DND-41 (cell line): Measurements from ENCODE around the gene DYRK1A.

ENCODE experiments used
- ATAC-seq: fragments of 200-7000 bp; cut with Tn5 transposase; 3 replicates; pipeline ENCODE4 v1.9.1; 2021; ENCODE audit warnings: low read depth; ENCODE audit not compliant: insufficient read depth
- DNase-seq: peaks from one replicate; pipeline ENCODE4 v3.0.0-alpha.2; 2020
- H2AFZ ChIP-seq: 2 replicates; pipeline ENCODE4 v1.6.0; 2012; ENCODE audit warnings: low read depth, low read length
- H3K27ac ChIP-seq: 2 replicates; pipeline ENCODE4 v1.5.1; 2012; ENCODE audit warnings: low read length, inconsistent platforms
- H3K27me3 ChIP-seq: fragments of 200-600 bp; sonication (generic); 2 replicates; pipeline ENCODE4 v1.6.0; 2012; ENCODE audit warnings: low read length, mild to moderate bottlenecking, inconsistent platforms; ENCODE audit not compliant: insufficient read depth, poor library complexity
- H3K36me3 ChIP-seq: 2 replicates; pipeline ENCODE4 v1.5.1; 2012; ENCODE audit warnings: low read length, inconsistent platforms; ENCODE audit not compliant: insufficient read depth
- H3K4me1 ChIP-seq: 2 replicates; pipeline ENCODE4 v1.5.1; 2012; ENCODE audit warnings: mild to moderate bottlenecking, low read length; ENCODE audit not compliant: insufficient read depth
- H3K4me2 ChIP-seq: 2 replicates; pipeline ENCODE4 v1.6.0; 2012; ENCODE audit warnings: mild to moderate bottlenecking, moderate library complexity, low read length, inconsistent platforms; ENCODE audit not compliant: insufficient read depth
- H3K4me3 ChIP-seq, 2 experiments: fragments of 200-600 bp in 1 of 2; shearing (Covaris generic) in 1 of 2; 2 replicates each; pipeline ENCODE4 v1.5.1; 2012 to 2016; ENCODE audit warnings: inconsistent platforms in 2 of 2, low read length in 2 of 2, mild to moderate bottlenecking in 2 of 2, low read depth in 1 of 2, moderate library complexity in 1 of 2
- H3K79me2 ChIP-seq: 2 replicates; pipeline ENCODE4 v1.6.0; 2012; ENCODE audit warnings: low read length, inconsistent platforms; ENCODE audit not compliant: insufficient read depth
- H3K9ac ChIP-seq: 2 replicates; pipeline ENCODE4 v1.6.0; 2012; ENCODE audit warnings: low read depth, mild to moderate bottlenecking, inconsistent platforms, low read length, moderate library complexity
- H3K9me3 ChIP-seq: 2 replicates; pipeline ENCODE4 v1.5.1; 2012; ENCODE audit warnings: low read length, moderate library complexity, mild to moderate bottlenecking, inconsistent platforms; ENCODE audit not compliant: insufficient read depth, severe bottlenecking
- H4K20me1 ChIP-seq: 2 replicates; pipeline ENCODE4 v1.6.0; 2012; ENCODE audit warnings: low read length; ENCODE audit not compliant: insufficient read depth
- EZH2 ChIP-seq: IDR thresholded peaks from 3 replicates; pipeline ENCODE4 v1.6.1; 2012; ENCODE audit warnings: borderline replicate concordance, low read depth, mild to moderate bottlenecking, moderate library complexity, low read length, inconsistent platforms; ENCODE audit not compliant: severe bottlenecking
- TF ChIP-seq, protein P1 (sequence below): IDR thresholded peaks from 2 replicates; pipeline ENCODE4 v1.5.1; 2012; ENCODE audit warnings: borderline replicate concordance, low read length, moderate library complexity, mild to moderate bottlenecking; ENCODE audit not compliant: poor library complexity, severe bottlenecking; ENCODE audit errors: extremely low read depth

Gene DYRK1A

DNA sequence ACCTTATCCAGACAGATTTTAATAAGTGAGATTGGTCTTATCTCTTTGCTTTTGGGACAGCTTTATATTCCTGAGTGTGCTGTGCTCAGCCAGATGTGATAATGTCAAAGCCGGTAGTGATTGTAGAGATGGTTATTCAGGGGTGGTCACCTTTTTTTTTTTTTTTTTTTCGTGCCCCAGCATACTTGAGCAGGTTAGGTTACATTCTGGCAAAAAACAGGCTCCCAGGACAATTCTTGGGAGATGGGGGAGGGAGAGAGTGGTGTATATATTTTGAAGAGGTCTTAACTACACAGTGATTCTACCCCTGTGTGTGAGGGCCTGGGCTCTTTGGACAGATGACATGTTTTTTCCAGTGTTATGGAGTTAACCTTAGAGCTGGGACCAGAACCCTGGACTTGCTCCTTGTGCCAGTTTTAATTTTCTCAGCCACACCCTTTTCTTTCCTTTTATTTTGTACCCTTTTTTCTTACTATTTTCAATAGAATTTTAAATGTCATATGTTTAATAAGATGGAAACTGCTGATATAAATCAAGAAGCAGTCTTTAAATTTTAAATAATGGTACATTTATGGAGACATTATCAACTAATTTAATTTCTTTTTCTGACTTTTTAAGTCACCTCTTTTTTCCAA is 88.4 kb downstream of the DYRK1A start:
- Histone ChIP-seq H3K36me3 (peaks cover 33% of the 10 kb centered on the region), H3K4me2 (no peak overlapping the region), H3K27ac (no peak overlapping the region), H3K4me1 (no peaks in the 10 kb centered on the region), H3K27me3 (no peaks in the 10 kb centered on the region), H3K4me3 (no peak overlapping the region), H4K20me1 (peaks cover 78% of the 10 kb centered on the region), H3K9me3 (no peaks in the 10 kb centered on the region), H2AFZ (no peak overlapping the region), H3K9ac (no peak overlapping the region), H3K79me2 (peaks cover 100% of the 10 kb centered on the region)
- DNase-seq (no peak), ATAC-seq (no peak)
- no peak for TF ChIP-seq EZH2
- TF ChIP-seq, protein P1, sequence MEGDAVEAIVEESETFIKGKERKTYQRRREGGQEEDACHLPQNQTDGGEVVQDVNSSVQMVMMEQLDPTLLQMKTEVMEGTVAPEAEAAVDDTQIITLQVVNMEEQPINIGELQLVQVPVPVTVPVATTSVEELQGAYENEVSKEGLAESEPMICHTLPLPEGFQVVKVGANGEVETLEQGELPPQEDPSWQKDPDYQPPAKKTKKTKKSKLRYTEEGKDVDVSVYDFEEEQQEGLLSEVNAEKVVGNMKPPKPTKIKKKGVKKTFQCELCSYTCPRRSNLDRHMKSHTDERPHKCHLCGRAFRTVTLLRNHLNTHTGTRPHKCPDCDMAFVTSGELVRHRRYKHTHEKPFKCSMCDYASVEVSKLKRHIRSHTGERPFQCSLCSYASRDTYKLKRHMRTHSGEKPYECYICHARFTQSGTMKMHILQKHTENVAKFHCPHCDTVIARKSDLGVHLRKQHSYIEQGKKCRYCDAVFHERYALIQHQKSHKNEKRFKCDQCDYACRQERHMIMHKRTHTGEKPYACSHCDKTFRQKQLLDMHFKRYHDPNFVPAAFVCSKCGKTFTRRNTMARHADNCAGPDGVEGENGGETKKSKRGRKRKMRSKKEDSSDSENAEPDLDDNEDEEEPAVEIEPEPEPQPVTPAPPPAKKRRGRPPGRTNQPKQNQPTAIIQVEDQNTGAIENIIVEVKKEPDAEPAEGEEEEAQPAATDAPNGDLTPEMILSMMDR = no peak

GRCh38 chr21:37455504-37455911 is 88.9 kb downstream of the DYRK1A start:
- Histone ChIP-seq H3K4me1 (peaks cover 4% of the 10 kb centered on the region; the same call in 1 of the 2 replicates), H4K20me1 (peaks cover 78% of the 10 kb centered on the region), H3K27me3 (no peaks in the 10 kb centered on the region), H3K36me3 (peaks cover 32% of the 10 kb centered on the region), H3K79me2 (peaks cover 100% of the 10 kb centered on the region), H3K9me3 (no peaks in the 10 kb centered on the region), H3K4me3 (no peak overlapping the region), H3K9ac (no peak overlapping the region), H3K4me2 (no peak overlapping the region), H2AFZ (no peak overlapping the region), H3K27ac (no peak overlapping the region)
- DNase-seq (no peak), ATAC-seq (no peak)
- TF ChIP-seq, protein P1 = no peak
- TF ChIP-seq EZH2 = no peak

- Histone ChIP-seq H3K4me3 (no peak overlapping the region), H3K4me2 (no peak overlapping the region), H3K27me3 (no peaks in the 10 kb centered on the region), H3K4me1 (peaks cover 4% of the 10 kb centered on the region; the same call in 1 of the 2 replicates), H2AFZ (no peak overlapping the region), H4K20me1 (peaks cover 82% of the 10 kb centered on the region), H3K9ac (no peak overlapping the region), H3K36me3 (peaks cover 20% of the 10 kb centered on the region), H3K27ac (no peak overlapping the region), H3K79me2 (peaks cover 100% of the 10 kb centered on the region), H3K9me3 (no peaks in the 10 kb centered on the region)
- no peak for DNase-seq
- no peak for TF ChIP-seq EZH2
- TF ChIP-seq, protein P1 = no peak
- no peak for ATAC-seq
These were observed 92.2 kb downstream of the DYRK1A start for GRCh38 chr21:37458669-37459276.
